ENCODE results near the gene IPO13. TPM values are rescaled to one million over a fixed set of nuclear protein-coding genes. Genes with fewer than 3 reads are reported as not detected.

IPO13 gene
- total RNA-seq, 1 donor from 2014 or later: 6.2 TPM

- DNase-seq (ENCODE audit: low spot score in 2 of 2): no peak
- Histone ChIP-seq H3K9me3 (no peaks in the 10 kb centered on the region), H3K27me3 (no peaks in the 10 kb centered on the region), H3K4me3 (no peak overlapping the region), H3K36me3 (no peaks in the 10 kb centered on the region), H3K27ac (no peak overlapping the region), H3K4me1 (peaks cover 4 to 10% of the 10 kb centered on the region in 2 donors)
- intact Hi-C loops (cut with DNase I): loop anchor here (10.0 kb wide), 1 partner anchor 595 kb away; no protein-coding TSS in a partner anchor
- no peak for TF ChIP-seq CTCF (IDR thresholded peaks at IDR 0.05)
Observed at GRCh38 chr1:44000122-44000665, 53.4 kb downstream of the IPO13 start.

GRCh38 chr1:44002165-44002564 lies 55.4 kb downstream of the IPO13 start:
- TF ChIP-seq CTCF (IDR thresholded peaks at IDR 0.05): no peak
- intact Hi-C loops (cut with DNase I): loop anchor here (10.0 kb wide), 1 partner anchor 593 kb away; no protein-coding TSS in a partner anchor
- Histone ChIP-seq H3K4me3 (no peak overlapping the region), H3K4me1 (peaks cover 3 to 4% of the 10 kb centered on the region in 2 donors), H3K27me3 (no peaks in the 10 kb centered on the region), H3K36me3 (no peaks in the 10 kb centered on the region), H3K9me3 (no peaks in the 10 kb centered on the region), H3K27ac (no peak overlapping the region)
- no peak for DNase-seq (ENCODE audit: low spot score in 2 of 2)

- H3K36me3 ChIP-seq: no peaks in the 10 kb centered on the region
- no peak for DNase-seq (ENCODE audit: low spot score in 2 of 2)
- TF ChIP-seq CTCF (IDR thresholded peaks at IDR 0.05): no peak
- H3K9me3 ChIP-seq: no peaks in the 10 kb centered on the region
- H3K27ac ChIP-seq: no peak overlapping the region
- intact Hi-C loops (cut with DNase I): loop anchor here (10.0 kb wide), 1 partner anchor 592 kb away; no protein-coding TSS in a partner anchor
- no peak overlapping the region for H3K4me3 ChIP-seq
- H3K27me3 ChIP-seq: no peaks in the 10 kb centered on the region
- peaks cover 3 to 4% of the 10 kb centered on the region in 2 donors for H3K4me1 ChIP-seq
Observed at GRCh38 chr1:44002606-44003157, 55.9 kb downstream of the IPO13 start.

GRCh38 chr1:44008259-44008658 lies 61.5 kb downstream of the IPO13 start:
- Histone ChIP-seq H3K4me3 (no peak overlapping the region), H3K27ac (no peak overlapping the region), H3K36me3 (no peaks in the 10 kb centered on the region), H3K27me3 (no peaks in the 10 kb centered on the region), H3K4me1 (peaks cover 3 to 10% of the 10 kb centered on the region in 2 donors), H3K9me3 (no peaks in the 10 kb centered on the region)
- no peak for DNase-seq (ENCODE audit: low spot score in 2 of 2)
- intact Hi-C loops (cut with DNase I): loop anchor here (5.0 to 10.0 kb wide), 2 partner anchors 204 to 587 kb away; partner anchors contain the start of gene DMAP1
- no peak for TF ChIP-seq CTCF (IDR thresholded peaks at IDR 0.05)

- H3K4me1 ChIP-seq: peaks cover 17 to 33% of the 10 kb centered on the region in 2 donors
- H3K9me3 ChIP-seq: no peaks in the 10 kb centered on the region
- no peaks in the 10 kb centered on the region for H3K36me3 ChIP-seq
- H3K4me3 ChIP-seq: no peak overlapping the region
- H3K27ac ChIP-seq: no peak overlapping the region
- no peak for DNase-seq (ENCODE audit: low spot score in 2 of 2)
- TF ChIP-seq CTCF (IDR thresholded peaks at IDR 0.05): no peak
- intact Hi-C loops (cut with DNase I): no loop called here
- no peaks in the 10 kb centered on the region for H3K27me3 ChIP-seq
Observed at GRCh38 chr1:44010935-44011471, 64.3 kb downstream of the IPO13 start.

Data from ascending aorta (tissue), 2 donors.